CD8-positive, alpha-beta memory T cell (primary cell): Measurements from ENCODE around the gene CTR9. TPM values are rescaled to one million over a fixed set of nuclear protein-coding genes. Genes with fewer than 3 reads are reported as not detected.

Source experiments
- CTCF ChIA-PET: fragments of 350-600 bp; sonication (Branson Sonifier 250); formaldehyde crosslinking; loops from one replicate; lab custom pipeline; 2021; ENCODE audit warnings: antibody characterized with exemption; lab: Charles Lee
- POLR2A ChIA-PET: fragments of 350-600 bp; sonication (Branson Sonifier 250); formaldehyde crosslinking; loops from one replicate; lab custom pipeline; 2021; ENCODE audit warnings: antibody characterized with exemption; lab: Charles Lee
- DNase-seq, 5 donors: peaks; one replicate each; pipeline versions ENCODE4 v3.0.0 to v3.0.0-alpha.2; 2020 to 2022; ENCODE audit warnings: mixed read lengths in 1 of 5
- H3K27ac ChIP-seq: one replicate; pipeline ENCODE4 v1.7.0; 2013; ENCODE audit warnings: low read depth, mild to moderate bottlenecking, low read length, moderate library complexity
- H3K27me3 ChIP-seq: 2 replicates; pipeline ENCODE4 v1.7.0; 2013; ENCODE audit warnings: low read length, mild to moderate bottlenecking; ENCODE audit not compliant: insufficient read depth, poor library complexity, severe bottlenecking
- H3K36me3 ChIP-seq: 2 replicates; pipeline ENCODE4 v1.7.0; 2013; ENCODE audit warnings: mild to moderate bottlenecking, low read length, moderate library complexity; ENCODE audit not compliant: insufficient read depth
- H3K4me1 ChIP-seq: 2 replicates; pipeline ENCODE4 v1.7.0; 2013; ENCODE audit warnings: mild to moderate bottlenecking, low read length, moderate library complexity; ENCODE audit not compliant: insufficient read depth
- H3K4me3 ChIP-seq: 2 replicates; pipeline ENCODE4 v1.7.0; 2013; ENCODE audit warnings: mild to moderate bottlenecking, low read length
- H3K9me3 ChIP-seq: 2 replicates; pipeline ENCODE4 v1.7.0; 2013; ENCODE audit warnings: mild to moderate bottlenecking, low read length
- H3K27ac Mint-ChIP-seq, 8 donors: one replicate each; pipeline ENCODE4 v1.8.0; 2020 to 2021; ENCODE audit warnings: mixed read lengths in 8 of 8, mild to moderate bottlenecking in 6 of 8, inconsistent platforms in 3 of 8, moderate library complexity in 3 of 8
- H3K27me3 Mint-ChIP-seq, 2 donors: one replicate each; pipeline ENCODE4 v1.8.0; 2020 to 2021; ENCODE audit warnings: mixed read lengths in 2 of 2, mild to moderate bottlenecking in 1 of 2, moderate library complexity in 1 of 2
- H3K36me3 Mint-ChIP-seq, 3 donors: one replicate each; pipeline ENCODE4 v1.8.0; 2020 to 2021; ENCODE audit warnings: mixed read lengths in 3 of 3, inconsistent platforms in 1 of 3, mild to moderate bottlenecking in 1 of 3
- H3K4me1 Mint-ChIP-seq, 3 donors: one replicate each; pipeline ENCODE4 v1.8.0; 2020 to 2021; ENCODE audit warnings: mixed read lengths in 3 of 3, inconsistent platforms in 1 of 3, mild to moderate bottlenecking in 1 of 3
- H3K4me3 Mint-ChIP-seq, 7 donors: one replicate each; pipeline ENCODE4 v1.8.0; 2020 to 2021; ENCODE audit warnings: mixed read lengths in 7 of 7, mild to moderate bottlenecking in 6 of 7, moderate library complexity in 4 of 7, inconsistent platforms in 2 of 7
- H3K9me3 Mint-ChIP-seq, 5 donors: one replicate each; pipeline ENCODE4 v1.8.0; 2020 to 2022; ENCODE audit warnings: mixed read lengths in 5 of 5, mild to moderate bottlenecking in 3 of 5, moderate library complexity in 2 of 5, inconsistent platforms in 1 of 5
- polyA plus RNA-seq: library from polyadenylated mRNA; unstranded; fragments of 300-500 nt; fragmentation: Illumina TruSeq; gene quantifications from one replicate; pipeline ENCODE4 v1.2.3, GENCODE V29; 2021
- total RNA-seq, 2 experiments: library from RNA; stranded (reverse); gene quantifications; one replicate each; pipeline ENCODE4 v1.2.3, GENCODE V29; 2021

The CTR9 gene
- total RNA-seq (10 to 100 TPM; 49.9 to 60.8 TPM), polyA plus RNA-seq (57.9 TPM)

DNA sequence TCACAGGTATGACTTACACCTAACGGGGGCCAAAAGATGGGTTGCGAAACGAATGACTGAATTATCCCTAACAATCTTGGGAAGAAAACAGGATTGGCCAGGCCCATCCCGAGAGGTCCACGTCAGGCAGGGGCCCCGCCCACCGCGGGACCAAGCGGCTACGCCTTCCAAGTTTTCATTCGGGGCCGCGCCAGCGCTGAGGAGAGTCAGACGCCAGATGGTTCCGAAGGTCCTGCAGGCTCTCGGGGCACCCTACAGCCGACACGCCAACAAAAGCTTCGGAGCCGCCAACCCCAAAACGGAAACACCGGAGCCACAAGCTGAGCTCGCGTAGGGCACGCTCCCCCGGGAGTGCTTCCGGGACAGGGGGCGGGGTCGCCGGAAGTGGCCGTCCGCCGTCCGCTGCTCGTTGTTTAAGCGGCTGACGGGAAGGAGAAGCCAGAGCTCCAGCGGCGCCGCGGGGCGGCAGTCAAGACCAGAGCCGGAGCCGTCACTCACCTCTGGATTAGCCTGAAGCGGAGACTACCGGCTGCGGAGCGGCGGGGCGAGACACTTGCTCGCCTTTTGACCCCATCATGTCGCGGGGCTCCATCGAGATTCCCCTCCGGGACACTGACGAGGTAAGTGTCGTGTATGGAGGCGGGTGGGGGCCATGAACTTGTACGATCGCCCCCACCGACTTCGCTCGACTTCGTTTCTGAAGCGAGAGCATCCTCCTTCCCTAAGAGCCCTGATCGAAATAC is at the start of gene CTR9:
Gene CTR9, plus strand, starts transcription at position 409 of the 743 bp plus-strand sequence. Its CDS starts 167 bp downstream, at position 576.
- Histone ChIP-seq H3K27me3 (no peaks in the 10 kb centered on the region), H3K27ac (peak within 1 kb of the TSS; percentile 80), H3K4me1 (peaks cover 12% of the 10 kb centered on the region), H3K4me3 (peak within 1 kb of the TSS; percentile 88), H3K9me3 (no peaks in the 10 kb centered on the region), H3K36me3 (peaks cover 20% of the 10 kb centered on the region)
- H3K36me3 Mint-ChIP-seq, result peaks cover 0 to 45% (median 8%) of the 10 kb centered on the region in 3 donors
- H3K27ac Mint-ChIP-seq, result peak within 1 kb of the TSS; percentile 84 to 98 (median 94)
- H3K9me3 Mint-ChIP-seq, result no peaks in the 10 kb centered on the region
- ChIA-PET CTCF (interaction anchor here (0.6 to 2.0 kb wide), 5 partner anchors 9 to 122 kb away, joined by 3 to 8 read pairs (median 3); partner anchors contain the start of gene EIF4G2), POLR2A (interaction anchor here (0.7 to 1.5 kb wide), 7 partner anchors 9 to 1474 kb away, joined by 3 to 20 read pairs (median 3); partner anchors contain the start of genes EIF4G2, RNF141 and ZBED5)
- H3K4me1 Mint-ChIP-seq, result peaks cover 22 to 52% (median 29%) of the 10 kb centered on the region in 3 donors
- DNase-seq, result peak; percentile 87 to 92 (median 89)
- peak within 1 kb of the TSS; percentile 94 to 100 (median 98) for H3K4me3 Mint-ChIP-seq
- H3K27me3 Mint-ChIP-seq, result no peaks in the 10 kb centered on the region

DNA sequence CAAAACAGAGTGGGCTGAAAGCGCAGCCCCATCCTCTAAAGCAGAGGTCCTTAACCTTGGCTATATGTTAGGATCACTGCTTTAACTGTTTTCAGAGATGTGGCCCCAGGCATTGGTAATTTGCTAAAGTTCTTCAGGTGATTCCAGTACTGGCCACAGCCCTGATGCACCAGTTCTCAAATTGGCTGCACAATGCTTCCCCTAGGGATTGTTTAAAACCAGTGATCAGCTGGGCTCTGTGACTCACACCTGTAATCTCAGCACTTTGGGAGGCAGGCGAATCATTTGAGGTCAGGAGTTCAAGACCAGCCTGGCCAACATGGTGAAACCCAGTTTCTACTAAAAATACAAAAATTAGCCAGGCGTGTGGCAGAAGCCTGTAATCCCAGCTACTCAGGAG is 49.1 kb upstream of the CTR9 start:
- POLR2A ChIA-PET, result no interaction called here
- Histone ChIP-seq H3K27me3 (no peaks in the 10 kb centered on the region), H3K4me1 (no peaks in the 10 kb centered on the region), H3K36me3 (no peaks in the 10 kb centered on the region), H3K27ac (no peak overlapping the region), H3K9me3 (no peaks in the 10 kb centered on the region), H3K4me3 (no peak overlapping the region)
- DNase-seq, result no peak
- CTCF ChIA-PET, result interaction anchor here (1.6 kb wide), 1 partner anchor 48 kb away, joined by 3 read pairs; no protein-coding TSS in a partner anchor
- Mint-ChIP-seq H3K27ac (no peak overlapping the region), H3K27me3 (peaks cover 2 to 11% of the 10 kb centered on the region in 2 donors), H3K9me3 (peaks cover 0 to 3% (median 0%) of the 10 kb centered on the region in 5 donors), H3K4me3 (no peak overlapping the region), H3K36me3 (peaks cover 0 to 3% (median 0%) of the 10 kb centered on the region in 3 donors), H3K4me1 (no peaks in the 10 kb centered on the region)

DNA sequence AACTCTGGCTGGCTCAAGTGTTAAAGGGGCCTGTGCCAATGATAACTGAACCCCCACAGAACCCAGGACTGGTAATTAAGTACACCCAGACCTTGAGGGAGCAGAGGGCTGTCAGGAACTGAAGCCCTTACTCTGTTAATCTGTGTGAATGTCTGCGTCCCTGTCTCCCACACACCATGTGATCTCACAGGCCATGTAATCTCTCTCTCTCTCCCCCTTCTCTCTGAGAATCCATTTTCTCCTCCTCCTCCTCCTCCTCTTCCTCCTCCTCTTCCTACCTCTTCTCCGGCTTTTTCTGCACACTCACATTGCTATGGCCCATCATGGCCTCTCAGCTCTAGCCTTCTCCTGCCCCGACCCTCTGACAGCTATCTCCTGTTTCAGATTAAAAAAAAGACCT is 42.9 kb upstream of the CTR9 start:
- Histone ChIP-seq H3K4me1 (no peaks in the 10 kb centered on the region), H3K36me3 (no peaks in the 10 kb centered on the region), H3K27ac (no peak overlapping the region), H3K9me3 (no peaks in the 10 kb centered on the region), H3K27me3 (no peaks in the 10 kb centered on the region), H3K4me3 (no peak overlapping the region)
- Mint-ChIP-seq H3K4me1 (no peaks in the 10 kb centered on the region), H3K4me3 (no peak overlapping the region), H3K27me3 (peaks cover 1 to 4% of the 10 kb centered on the region in 2 donors), H3K36me3 (no peaks in the 10 kb centered on the region), H3K9me3 (no peaks in the 10 kb centered on the region), H3K27ac (no peak overlapping the region)
- DNase-seq, result no peak
- POLR2A ChIA-PET, result no interaction called here
- CTCF ChIA-PET, result no interaction called here

DNA sequence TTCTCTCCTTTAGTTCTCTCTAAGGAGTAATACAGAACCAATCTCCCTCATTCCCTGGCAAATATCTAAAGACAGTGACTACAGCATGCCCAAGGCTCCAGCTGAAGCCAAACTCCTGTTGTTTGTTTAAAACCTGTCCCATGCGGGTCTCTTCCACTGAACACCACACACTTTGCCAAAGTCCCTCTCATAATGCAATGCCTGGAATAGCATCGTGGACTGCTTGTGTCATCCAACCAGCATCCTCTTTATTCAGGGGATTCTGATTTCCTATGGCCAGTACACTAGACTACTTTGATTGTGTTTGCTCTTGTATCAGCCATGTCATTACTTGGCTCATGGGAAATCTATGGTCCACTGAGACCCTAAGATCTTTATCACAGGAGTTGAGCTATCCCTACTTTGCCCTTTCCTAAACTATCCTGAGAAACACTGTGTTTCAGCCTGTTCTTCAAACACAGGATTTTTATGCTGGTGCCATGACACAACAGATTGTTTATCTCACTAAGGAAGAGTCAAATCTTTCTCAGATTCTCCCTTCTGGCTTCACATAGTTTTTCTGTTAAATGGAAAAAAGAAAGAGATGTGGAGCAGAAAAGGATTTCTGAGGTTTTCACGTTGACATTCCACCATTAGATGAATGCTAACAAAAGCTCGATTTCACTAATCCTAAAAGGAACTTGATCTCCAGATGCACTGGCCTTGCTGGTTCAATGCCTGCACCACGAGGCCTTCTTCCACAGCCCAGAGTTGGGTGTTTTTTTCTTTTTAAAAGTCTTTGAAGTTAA is 41.6 kb upstream of the CTR9 start:
- CTCF ChIA-PET, result interaction anchor here (0.6 to 1.3 kb wide), 2 partner anchors 28 to 1034 kb away, joined by 3 read pairs; no protein-coding TSS in a partner anchor
- no peaks in the 10 kb centered on the region for H3K4me1 Mint-ChIP-seq

DNA sequence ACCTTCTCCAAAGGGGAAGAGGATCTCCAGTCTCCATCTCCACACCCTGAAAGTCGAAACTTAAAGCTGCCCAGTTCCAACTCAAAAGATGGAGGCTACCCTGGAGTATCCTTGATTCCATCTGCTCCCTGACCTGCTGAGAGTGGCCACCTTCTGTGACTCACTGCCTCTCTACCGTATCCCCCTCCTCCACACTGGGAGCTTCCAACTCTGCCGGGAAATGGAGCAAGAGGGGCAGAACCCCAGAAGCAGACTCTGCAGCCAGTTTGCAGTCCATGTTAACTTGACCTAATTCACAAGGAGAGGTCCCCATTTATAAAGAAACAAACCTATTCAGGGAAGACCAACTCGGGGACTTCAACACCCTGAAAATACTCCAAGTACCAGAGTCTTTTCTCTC is 35.5 kb upstream of the CTR9 start:
- Mint-ChIP-seq H3K36me3 (peaks cover 0 to 3% (median 0%) of the 10 kb centered on the region in 3 donors), H3K27ac (peak overlapping the region in 1 of 8 donors; percentile 33), H3K4me1 (no peaks in the 10 kb centered on the region), H3K27me3 (peaks cover 8 to 9% of the 10 kb centered on the region in 2 donors), H3K4me3 (no peak overlapping the region), H3K9me3 (no peaks in the 10 kb centered on the region)
- Histone ChIP-seq H3K4me1 (no peaks in the 10 kb centered on the region), H3K9me3 (no peaks in the 10 kb centered on the region), H3K27ac (no peak overlapping the region), H3K27me3 (no peaks in the 10 kb centered on the region), H3K4me3 (no peak overlapping the region), H3K36me3 (no peaks in the 10 kb centered on the region)
- ChIA-PET POLR2A (no interaction called here), CTCF (no interaction called here)
- no peak for DNase-seq

More for the DNA sequence above, 41.6 kb upstream of the CTR9 start:
- no peak overlapping the region for H3K27ac Mint-ChIP-seq
- H3K4me1 ChIP-seq, result no peaks in the 10 kb centered on the region
- DNase-seq, result no peak
- H3K4me3 Mint-ChIP-seq, result no peak overlapping the region
- H3K36me3 Mint-ChIP-seq, result no peaks in the 10 kb centered on the region
- no peaks in the 10 kb centered on the region for H3K9me3 Mint-ChIP-seq
- no peaks in the 10 kb centered on the region for H3K9me3 ChIP-seq
- H3K4me3 ChIP-seq, result no peak overlapping the region
- H3K27ac ChIP-seq, result no peak overlapping the region
- no peaks in the 10 kb centered on the region for H3K27me3 ChIP-seq
- no peaks in the 10 kb centered on the region for H3K36me3 ChIP-seq
- peaks cover 0 to 2% of the 10 kb centered on the region in 2 donors for H3K27me3 Mint-ChIP-seq
- POLR2A ChIA-PET, result no interaction called here

DNA sequence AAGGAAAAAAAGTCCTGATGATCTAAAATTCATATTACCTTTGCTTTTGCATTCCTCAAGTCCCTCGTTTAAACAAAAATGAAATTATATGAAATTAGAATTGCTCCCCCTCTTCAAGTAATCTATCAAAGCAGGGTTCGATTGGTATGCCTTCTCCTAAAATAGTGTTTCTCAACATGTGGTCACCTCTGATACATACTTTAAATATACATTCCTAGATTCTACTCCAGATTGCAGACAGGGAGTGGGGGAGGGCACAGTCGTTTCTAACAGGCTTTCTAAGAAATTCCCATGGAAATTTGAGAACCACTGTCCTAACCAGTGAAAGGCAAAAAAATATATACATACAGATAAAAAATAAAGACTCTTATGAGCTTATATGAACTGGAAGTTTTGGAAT is 34.9 kb upstream of the CTR9 start:
- Mint-ChIP-seq H3K27me3 (peaks cover 9 to 10% of the 10 kb centered on the region in 2 donors), H3K27ac (no peak overlapping the region), H3K4me1 (no peaks in the 10 kb centered on the region), H3K9me3 (no peaks in the 10 kb centered on the region), H3K36me3 (peaks cover 0 to 3% (median 0%) of the 10 kb centered on the region in 3 donors), H3K4me3 (no peak overlapping the region)
- no peaks in the 10 kb centered on the region for H3K36me3 ChIP-seq
- H3K4me1 ChIP-seq, result no peaks in the 10 kb centered on the region
- no peaks in the 10 kb centered on the region for H3K9me3 ChIP-seq
- POLR2A ChIA-PET, result no interaction called here
- DNase-seq, result no peak
- CTCF ChIA-PET, result no interaction called here
- no peak overlapping the region for H3K27ac ChIP-seq
- H3K4me3 ChIP-seq, result no peak overlapping the region
- H3K27me3 ChIP-seq, result no peaks in the 10 kb centered on the region

DNA sequence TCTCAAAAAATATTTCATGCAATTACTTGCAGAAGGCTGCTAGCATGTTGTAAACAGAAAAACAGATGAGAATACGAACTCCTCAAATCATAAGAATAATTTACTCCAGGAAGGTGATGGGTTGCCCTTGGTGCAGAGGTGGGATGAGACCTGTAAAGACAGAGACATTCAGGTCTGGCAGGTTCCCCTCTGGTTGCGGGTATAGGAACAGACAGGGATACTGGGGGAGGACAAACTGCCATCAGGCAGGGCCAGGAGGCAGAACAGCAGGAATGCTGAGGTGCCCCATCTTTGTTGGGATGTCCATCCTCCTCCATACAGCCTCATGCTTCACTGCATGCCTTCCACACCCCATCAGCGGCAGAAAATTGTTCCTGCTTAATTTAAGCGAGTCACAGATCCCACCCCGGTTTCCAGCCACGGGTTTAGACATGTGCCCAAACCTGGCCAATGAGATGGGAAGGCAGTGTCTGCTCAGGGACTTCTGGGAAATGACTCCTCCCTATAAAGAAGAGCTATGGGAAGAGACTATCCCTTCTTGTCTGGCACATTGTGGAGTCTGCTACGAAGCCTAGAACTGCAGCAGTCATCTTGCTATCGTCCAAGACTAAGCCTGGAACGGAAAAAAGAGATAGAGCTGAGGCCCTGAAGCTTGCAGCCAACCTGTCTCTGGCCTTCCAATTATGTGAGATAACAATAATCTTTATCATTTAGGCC is 34.3 kb upstream of the CTR9 start:
- H3K4me3 ChIP-seq, result no peak overlapping the region
- Mint-ChIP-seq H3K27me3 (peaks cover 9 to 11% of the 10 kb centered on the region in 2 donors), H3K4me1 (no peaks in the 10 kb centered on the region), H3K4me3 (no peak overlapping the region), H3K9me3 (no peaks in the 10 kb centered on the region), H3K36me3 (peaks cover 0 to 3% (median 0%) of the 10 kb centered on the region in 3 donors), H3K27ac (no peak overlapping the region)
- H3K4me1 ChIP-seq, result no peaks in the 10 kb centered on the region
- ChIA-PET POLR2A (no interaction called here), CTCF (interaction anchor here (0.6 kb wide), 1 partner anchor 31 kb away, joined by 3 read pairs; no protein-coding TSS in a partner anchor)
- no peak for DNase-seq
- no peaks in the 10 kb centered on the region for H3K36me3 ChIP-seq
- no peak overlapping the region for H3K27ac ChIP-seq
- H3K27me3 ChIP-seq, result no peaks in the 10 kb centered on the region
- no peaks in the 10 kb centered on the region for H3K9me3 ChIP-seq
